Vagina (tissue), 2 donors: ENCODE data around the gene DGKI. TPM values are rescaled to one million over a fixed set of nuclear protein-coding genes. Genes with fewer than 3 reads are reported as not detected.

Experiments
- DNase-seq, 2 donors: peaks; one replicate each; pipeline ENCODE4 v3.0.0-alpha.2; 2017; ENCODE audit errors: extremely low spot score in 2 of 2
- H3K27ac ChIP-seq: fragments of 200-600 bp; sonication (generic); one replicate; pipeline ENCODE4 v1.5.1; 2019
- H3K27me3 ChIP-seq: fragments of 200-600 bp; sonication (generic); one replicate; pipeline ENCODE4 v1.5.1; 2019
- H3K36me3 ChIP-seq, 2 donors: fragments of 200-600 bp; sonication (generic); one replicate each; pipeline ENCODE4 v1.5.1; 2017 to 2019
- H3K4me1 ChIP-seq: fragments of 200-600 bp; sonication (generic); one replicate; pipeline ENCODE4 v1.5.1; 2019
- H3K4me3 ChIP-seq, 2 donors: fragments of 200-600 bp; sonication (generic); 1 replicate in 1 of 2; 2 replicates in 1 of 2; pipeline ENCODE4 v1.5.1; 2016 to 2019
- H3K9me3 ChIP-seq: fragments of 200-600 bp; sonication (generic); one replicate; pipeline ENCODE4 v1.5.1; 2019
- POLR2A ChIP-seq, 2 donors: fragments of 450-650 bp; IDR thresholded peaks; one replicate each; pipeline ENCODE4 v1.6.1; 2017; ENCODE audit warnings: antibody characterized with exemption in 2 of 2, mild to moderate bottlenecking in 2 of 2, moderate library complexity in 2 of 2
- POLR2AphosphoS5 ChIP-seq, 2 donors: sonication (generic); formaldehyde crosslinking; IDR thresholded peaks; one replicate each; pipeline ENCODE4 v1.9.0; 2017; ENCODE audit warnings: antibody characterized with exemption in 2 of 2, mild to moderate bottlenecking in 2 of 2, low read depth in 1 of 2; ENCODE audit not compliant: insufficient read depth in 1 of 2
- intact Hi-C: fragments of 100-400 bp; cut with DNase I; formaldehyde crosslinking; loops from one replicate; pipeline ENCODE4 v1.15.1; 2023
- total RNA-seq: library from RNA; depleted of rRNA; stranded (reverse); fragments of >200 nt; gene quantifications from one replicate; pipeline ENCODE4 v1.2.3, GENCODE V29; 2016
- TF ChIP-seq, protein P1 (sequence below), 3 experiments: fragments of 450-650 bp in 2 of 3; fragments of 200-600 bp in 1 of 3; sonication (generic) in 1 of 3; IDR thresholded peaks; one replicate each; pipeline ENCODE4 v1.5.1; 2017 to 2019; ENCODE audit warnings: antibody characterized with exemption in 3 of 3, mild to moderate bottlenecking in 2 of 3, moderate library complexity in 2 of 3

The DGKI gene
- total RNA-seq, 1 donor from 2014 or later: 1.2 TPM

DNA sequence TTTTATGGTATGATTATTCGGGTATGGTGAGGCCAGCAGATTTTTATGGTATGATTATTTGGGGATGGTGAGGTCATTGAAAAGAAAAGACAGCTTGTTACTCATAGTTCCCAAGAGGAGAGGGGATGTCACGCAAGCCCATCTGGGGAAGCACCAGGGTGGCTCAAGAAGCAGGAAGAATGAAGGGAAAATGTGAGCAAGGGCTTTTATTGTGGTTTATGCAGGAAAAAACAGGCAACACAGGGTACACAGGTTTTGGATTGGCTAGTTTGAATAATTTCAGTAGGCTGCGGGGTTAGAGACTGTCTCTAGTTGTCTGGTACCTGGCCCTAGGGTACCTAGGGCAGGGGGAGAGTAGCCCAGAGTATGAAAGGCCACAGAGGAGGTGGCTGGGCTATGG, 26.8 kb upstream of the DGKI start:
- H3K27ac ChIP-seq: peak overlapping the region; percentile 12
- intact Hi-C loops: no loop called here
- H3K36me3 ChIP-seq: peaks cover 0 to 4% of the 10 kb centered on the region in 2 donors
- H3K9me3 ChIP-seq: no peaks in the 10 kb centered on the region
- TF ChIP-seq, protein P1, sequence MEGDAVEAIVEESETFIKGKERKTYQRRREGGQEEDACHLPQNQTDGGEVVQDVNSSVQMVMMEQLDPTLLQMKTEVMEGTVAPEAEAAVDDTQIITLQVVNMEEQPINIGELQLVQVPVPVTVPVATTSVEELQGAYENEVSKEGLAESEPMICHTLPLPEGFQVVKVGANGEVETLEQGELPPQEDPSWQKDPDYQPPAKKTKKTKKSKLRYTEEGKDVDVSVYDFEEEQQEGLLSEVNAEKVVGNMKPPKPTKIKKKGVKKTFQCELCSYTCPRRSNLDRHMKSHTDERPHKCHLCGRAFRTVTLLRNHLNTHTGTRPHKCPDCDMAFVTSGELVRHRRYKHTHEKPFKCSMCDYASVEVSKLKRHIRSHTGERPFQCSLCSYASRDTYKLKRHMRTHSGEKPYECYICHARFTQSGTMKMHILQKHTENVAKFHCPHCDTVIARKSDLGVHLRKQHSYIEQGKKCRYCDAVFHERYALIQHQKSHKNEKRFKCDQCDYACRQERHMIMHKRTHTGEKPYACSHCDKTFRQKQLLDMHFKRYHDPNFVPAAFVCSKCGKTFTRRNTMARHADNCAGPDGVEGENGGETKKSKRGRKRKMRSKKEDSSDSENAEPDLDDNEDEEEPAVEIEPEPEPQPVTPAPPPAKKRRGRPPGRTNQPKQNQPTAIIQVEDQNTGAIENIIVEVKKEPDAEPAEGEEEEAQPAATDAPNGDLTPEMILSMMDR (IDR thresholded peaks at IDR 0.05): no peak
- no peak for TF ChIP-seq POLR2AphosphoS5 (IDR thresholded peaks at IDR 0.05; ENCODE audit: insufficient read depth in 1 of 2, low read depth in 1 of 2)
- TF ChIP-seq POLR2A (IDR thresholded peaks at IDR 0.05): no peak
- no peaks in the 10 kb centered on the region for H3K27me3 ChIP-seq
- no peak for DNase-seq
- no peak overlapping the region for H3K4me3 ChIP-seq
- peaks cover 19% of the 10 kb centered on the region for H3K4me1 ChIP-seq

DNA sequence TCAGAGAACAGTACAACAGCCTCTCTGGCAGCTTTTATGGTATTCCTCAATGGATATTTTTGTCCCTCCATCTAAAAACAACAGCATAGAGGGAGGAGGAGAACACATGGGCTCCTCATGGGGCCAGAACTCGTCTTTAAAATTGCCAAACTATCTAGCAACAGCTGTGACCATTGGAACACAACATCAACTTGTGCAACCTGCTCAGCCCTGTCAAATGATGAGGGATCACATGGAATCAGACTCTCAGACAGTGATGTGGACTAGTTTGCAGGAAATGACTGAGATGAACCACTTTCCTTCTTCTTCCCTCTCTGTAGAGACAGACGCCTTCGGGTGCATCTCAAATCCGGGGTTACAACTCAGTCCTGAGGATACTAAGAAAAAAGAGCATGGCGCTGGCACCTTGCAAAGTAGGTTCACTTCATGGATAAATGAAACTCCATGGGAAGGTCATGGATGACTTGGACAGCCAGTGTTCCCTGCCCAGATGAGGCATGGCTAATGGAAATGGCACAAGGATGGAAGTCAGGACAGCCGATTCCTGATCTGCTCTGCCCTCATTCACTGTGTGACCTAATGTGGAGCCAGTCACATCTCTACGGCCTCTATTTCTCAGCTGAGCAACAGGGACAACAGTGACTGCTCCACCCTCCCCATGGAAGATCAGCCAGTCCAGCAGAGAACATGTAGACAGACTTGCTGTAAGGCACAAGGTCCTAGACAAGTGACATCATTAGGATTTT, 24.6 kb upstream of the DGKI start:
- H3K27ac ChIP-seq: peak overlapping the region; percentile 60

DNA sequence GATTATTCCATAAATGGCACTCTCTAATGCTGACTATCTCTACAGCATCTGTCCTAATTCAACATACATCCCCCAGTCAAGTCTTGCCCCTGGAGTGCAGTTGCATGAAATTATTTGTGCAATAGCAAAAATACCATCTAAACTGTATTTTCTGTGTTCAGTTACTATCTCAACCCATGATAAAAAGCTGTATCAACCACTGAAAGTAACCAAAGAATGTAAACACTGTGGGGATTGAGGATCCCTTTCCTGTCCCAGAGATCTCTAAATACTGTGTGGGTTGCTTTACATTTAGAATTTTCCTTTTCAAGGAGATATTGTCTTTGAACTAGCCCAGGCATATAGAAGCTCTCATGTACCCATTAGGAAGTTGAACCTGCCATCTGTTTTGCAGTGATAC, 23.9 kb upstream of the DGKI start:
- no peak for DNase-seq
- TF ChIP-seq POLR2AphosphoS5 (IDR thresholded peaks at IDR 0.05; ENCODE audit: insufficient read depth in 1 of 2, low read depth in 1 of 2) (no peak), POLR2A (IDR thresholded peaks at IDR 0.05) (no peak)
- H3K4me1 ChIP-seq: no peaks in the 10 kb centered on the region
- H3K27me3 ChIP-seq: no peaks in the 10 kb centered on the region
- intact Hi-C loops: no loop called here
- peaks cover 0 to 9% of the 10 kb centered on the region in 2 donors for H3K36me3 ChIP-seq
- no peak overlapping the region for H3K27ac ChIP-seq
- no peaks in the 10 kb centered on the region for H3K9me3 ChIP-seq
- no peak overlapping the region for H3K4me3 ChIP-seq

More for the DNA sequence above, 24.6 kb upstream of the DGKI start:
- Histone ChIP-seq H3K9me3 (no peaks in the 10 kb centered on the region), H3K4me1 (no peaks in the 10 kb centered on the region), H3K4me3 (no peak overlapping the region), H3K27me3 (no peaks in the 10 kb centered on the region), H3K36me3 (peaks cover 0 to 3% of the 10 kb centered on the region in 2 donors)
- DNase-seq: no peak
- intact Hi-C loops: no loop called here
- no peak for TF ChIP-seq POLR2A (IDR thresholded peaks at IDR 0.05)
- TF ChIP-seq, protein P1 (IDR thresholded peaks at IDR 0.05): no peak
- peak in 1 of 2 donors; percentile 15 for TF ChIP-seq POLR2AphosphoS5 (IDR thresholded peaks at IDR 0.05; ENCODE audit: insufficient read depth in 1 of 2, low read depth in 1 of 2)

DNA sequence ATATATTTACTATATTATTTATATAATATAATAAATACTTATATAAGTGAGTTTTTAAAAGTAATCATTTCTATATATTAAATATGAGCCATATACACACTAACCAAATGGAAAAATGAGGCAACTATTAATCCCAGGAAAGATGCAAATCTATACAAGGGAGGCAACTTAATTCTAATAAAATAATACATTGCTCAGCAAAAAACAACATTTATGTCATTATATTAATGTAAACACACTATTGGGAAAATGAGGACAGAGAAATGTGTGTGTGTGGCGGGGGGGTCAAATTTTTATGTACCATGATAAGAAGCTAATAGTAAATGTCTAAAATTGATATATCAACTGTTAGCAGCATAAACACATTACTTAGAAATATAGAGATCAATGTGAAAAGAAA, 23.3 kb upstream of the DGKI start:
- Histone ChIP-seq H3K27me3 (no peaks in the 10 kb centered on the region), H3K36me3 (peaks cover 0 to 9% of the 10 kb centered on the region in 2 donors), H3K27ac (no peak overlapping the region), H3K4me3 (no peak overlapping the region), H3K9me3 (no peaks in the 10 kb centered on the region), H3K4me1 (no peaks in the 10 kb centered on the region)
- no peak for TF ChIP-seq POLR2A (IDR thresholded peaks at IDR 0.05)
- no peak for TF ChIP-seq POLR2AphosphoS5 (IDR thresholded peaks at IDR 0.05; ENCODE audit: insufficient read depth in 1 of 2, low read depth in 1 of 2)
- TF ChIP-seq, protein P1 (IDR thresholded peaks at IDR 0.05): no peak
- DNase-seq: no peak
- intact Hi-C loops: no loop called here

DNA sequence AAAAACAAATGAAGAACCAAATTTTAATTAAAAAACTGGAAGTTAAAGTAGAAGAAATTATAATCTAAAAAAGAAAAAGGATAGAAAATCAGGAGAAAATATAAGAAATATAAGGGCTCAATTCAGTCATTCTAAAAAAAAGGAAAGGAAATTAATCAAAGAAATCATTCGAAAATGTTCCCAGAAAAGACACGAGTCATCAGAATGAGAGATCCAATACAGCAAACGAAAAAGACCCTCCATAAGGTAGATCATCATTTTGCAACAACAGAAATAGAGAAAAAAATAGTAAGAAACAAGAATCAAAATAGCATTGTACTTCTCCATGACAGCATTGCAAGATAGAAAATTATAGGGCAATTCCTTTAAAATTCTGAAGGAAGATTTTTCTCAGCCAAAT, 22.5 kb upstream of the DGKI start:
- H3K36me3 ChIP-seq: peaks cover 0 to 9% of the 10 kb centered on the region in 2 donors

More for the DNA sequence above, 22.5 kb upstream of the DGKI start:
- Histone ChIP-seq H3K27me3 (no peaks in the 10 kb centered on the region), H3K27ac (no peak overlapping the region), H3K4me1 (no peaks in the 10 kb centered on the region), H3K4me3 (no peak overlapping the region), H3K9me3 (no peaks in the 10 kb centered on the region)
- no peak for DNase-seq
- intact Hi-C loops: no loop called here
- TF ChIP-seq POLR2AphosphoS5 (IDR thresholded peaks at IDR 0.05; ENCODE audit: insufficient read depth in 1 of 2, low read depth in 1 of 2) (no peak), POLR2A (IDR thresholded peaks at IDR 0.05) (no peak)
- TF ChIP-seq, protein P1 (IDR thresholded peaks at IDR 0.05): no peak
